Dermis blood vessel endothelial cell (primary cell): Measurements from ENCODE around the gene NOCT. TPM values are rescaled to one million over a fixed set of nuclear protein-coding genes. Genes with fewer than 3 reads are reported as not detected.
"Not testable (repeated sequence)": the region's sequence is repeated elsewhere in the genome, so short reads cannot be mapped to it uniquely, and the experiment has no call there.

Experiments
- DNase-seq: peaks from one replicate; pipeline ENCODE4 v3.0.0; 2010
- total RNA-seq: library from RNA; depleted of rRNA; stranded (reverse); fragments of >200 nt; gene quantifications from 2 replicates; pipeline ENCODE4 v1.2.3, GENCODE V29; 2014

The NOCT gene
- total RNA-seq, 1 donor from 2014 or later = 27.6 TPM

- DNase-seq = no peak
Measured at GRCh38 chr4:139011225-139011950, 4.2 kb upstream of the NOCT start.

DNA sequence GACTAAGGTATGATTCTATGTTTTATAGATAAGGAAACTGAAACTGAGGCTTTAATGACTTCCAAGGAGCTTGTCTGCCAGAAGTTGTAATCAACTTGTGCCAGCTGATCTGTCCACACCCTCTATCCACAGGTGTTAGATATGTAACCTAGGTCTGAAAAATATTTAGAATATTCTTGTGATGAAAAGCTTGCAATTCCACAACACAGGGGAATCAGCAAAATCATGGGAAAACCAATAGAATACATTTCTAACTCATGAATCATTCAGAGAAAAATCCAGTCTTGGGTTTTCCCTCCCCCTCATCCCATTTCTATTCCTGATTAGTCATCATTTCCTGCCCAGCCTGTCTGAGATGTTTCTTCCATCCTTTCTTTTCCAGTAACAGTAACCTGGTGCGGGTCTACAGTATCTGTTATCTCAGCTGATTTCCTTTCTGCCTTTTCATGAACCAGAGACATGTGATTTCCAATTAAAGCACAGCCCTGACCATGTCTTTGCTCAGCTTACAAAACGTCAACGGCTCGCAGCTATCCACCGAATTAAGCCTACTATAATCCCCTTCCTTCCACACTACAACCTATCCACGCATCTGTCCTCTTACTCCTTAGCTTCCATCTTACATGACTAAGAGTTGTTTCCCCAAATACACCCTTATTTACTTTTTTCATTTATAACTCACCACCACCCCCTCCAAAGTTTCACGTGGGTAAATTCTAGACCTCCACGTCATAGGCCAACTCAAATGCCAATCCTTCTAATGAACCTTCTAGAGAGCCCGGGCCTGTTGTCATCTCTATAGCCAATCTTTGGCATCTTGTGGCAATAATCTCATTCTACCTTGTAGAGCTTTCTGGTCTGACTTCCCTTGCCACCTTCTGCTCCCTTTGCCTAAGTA is 961 bp upstream of the NOCT start:
- peak; percentile 93 for DNase-seq

DNA sequence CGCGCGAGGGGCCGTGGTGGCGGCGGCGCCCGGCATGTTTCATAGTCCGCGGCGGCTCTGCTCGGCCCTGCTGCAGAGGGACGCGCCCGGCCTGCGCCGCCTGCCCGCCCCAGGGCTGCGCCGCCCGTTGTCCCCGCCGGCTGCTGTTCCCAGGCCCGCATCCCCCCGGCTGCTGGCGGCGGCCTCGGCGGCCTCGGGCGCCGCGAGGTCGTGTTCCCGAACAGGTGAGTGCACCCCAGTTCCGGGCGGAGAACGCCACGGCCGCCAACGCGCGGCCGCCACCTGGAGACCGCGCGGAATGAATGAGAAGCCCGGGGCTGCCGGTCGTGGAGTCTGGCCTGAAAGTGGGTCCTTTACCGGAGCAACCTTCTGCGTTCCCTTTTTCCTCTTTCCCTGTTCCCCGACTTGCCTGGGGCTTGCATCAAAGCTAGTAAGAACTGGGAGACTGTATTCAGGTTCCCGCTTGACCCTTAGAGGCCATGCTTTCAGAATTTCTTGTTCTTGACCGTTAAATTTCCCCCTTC is 429 bp downstream of the NOCT start:
- peak; percentile 47 for DNase-seq

DNA sequence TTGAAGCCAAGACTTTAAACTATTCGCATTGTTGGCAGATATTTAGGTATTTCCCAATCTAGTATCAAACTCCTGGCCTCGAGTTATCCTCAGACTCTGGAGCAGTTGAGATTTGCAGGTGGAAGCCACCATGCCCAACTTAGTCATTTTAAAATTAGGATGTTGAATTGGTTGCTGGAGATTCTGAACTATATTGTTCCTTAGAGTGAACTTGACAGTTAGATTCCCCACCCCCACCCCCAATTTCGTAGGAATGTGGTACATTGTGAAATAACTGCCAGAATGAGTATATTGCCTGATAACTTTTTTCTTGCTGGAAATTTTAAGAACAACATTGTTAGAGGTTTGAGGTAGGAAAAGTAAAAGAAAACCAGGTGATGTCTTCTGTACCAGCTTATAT is 2.3 kb downstream of the NOCT start:
- DNase-seq = no peak

DNA sequence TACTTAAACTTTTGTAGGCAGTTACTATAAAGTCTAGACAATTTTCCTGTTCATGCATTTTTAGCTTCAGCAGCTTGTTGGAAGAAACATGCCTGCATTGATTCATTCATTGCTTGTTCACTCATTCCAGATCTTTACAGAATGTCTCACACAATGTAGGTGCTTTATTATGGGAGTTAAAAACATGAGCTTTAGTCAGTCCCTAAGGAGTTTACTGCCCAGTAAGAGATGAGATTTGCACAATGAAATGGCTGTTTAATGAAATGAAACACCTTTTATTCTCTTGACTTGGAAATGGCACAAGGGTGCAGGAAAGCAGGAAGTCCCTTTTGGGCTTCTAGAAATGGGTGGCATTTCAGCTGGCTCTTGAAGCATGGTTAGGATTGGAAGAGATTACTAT is 2.9 kb downstream of the NOCT start:
- DNase-seq = no peak

- no peak for DNase-seq
Measured at GRCh38 chr4:139018971-139019758, 3.6 kb downstream of the NOCT start.

GRCh38 chr4:139020384-139020783 is 4.8 kb downstream of the NOCT start:
- no peak for DNase-seq

GRCh38 chr4:139021071-139021470 is 5.5 kb downstream of the NOCT start:
- DNase-seq = not testable (repeated sequence)

GRCh38 chr4:139022835-139023234 is 7.3 kb downstream of the NOCT start:
- DNase-seq = no peak

DNA sequence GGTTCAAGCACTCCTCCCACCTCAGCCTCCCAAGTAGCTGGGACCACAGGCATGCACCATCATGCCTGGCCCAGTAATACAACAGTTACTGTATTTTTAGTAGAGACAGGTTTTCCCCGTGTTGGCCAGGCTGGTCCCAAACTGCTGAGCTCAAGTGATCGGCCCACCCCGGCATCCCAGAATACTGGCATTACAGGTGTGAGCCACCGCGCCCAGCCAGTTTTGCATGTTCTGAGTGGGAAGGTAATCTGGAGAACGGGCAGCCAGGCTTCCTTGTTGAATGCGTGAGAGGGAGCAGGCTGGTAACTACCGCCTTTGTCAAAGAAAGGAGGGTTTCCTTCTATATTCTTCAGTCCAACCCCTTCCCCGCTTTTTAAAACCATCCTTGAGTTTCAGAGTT is 9.1 kb downstream of the NOCT start:
- DNase-seq = no peak

GRCh38 chr4:139025841-139026240 is 10.3 kb downstream of the NOCT start:
- no peak for DNase-seq

- DNase-seq = peak; percentile 65
Measured at GRCh38 chr4:139027776-139028175, 12.2 kb downstream of the NOCT start.

DNA sequence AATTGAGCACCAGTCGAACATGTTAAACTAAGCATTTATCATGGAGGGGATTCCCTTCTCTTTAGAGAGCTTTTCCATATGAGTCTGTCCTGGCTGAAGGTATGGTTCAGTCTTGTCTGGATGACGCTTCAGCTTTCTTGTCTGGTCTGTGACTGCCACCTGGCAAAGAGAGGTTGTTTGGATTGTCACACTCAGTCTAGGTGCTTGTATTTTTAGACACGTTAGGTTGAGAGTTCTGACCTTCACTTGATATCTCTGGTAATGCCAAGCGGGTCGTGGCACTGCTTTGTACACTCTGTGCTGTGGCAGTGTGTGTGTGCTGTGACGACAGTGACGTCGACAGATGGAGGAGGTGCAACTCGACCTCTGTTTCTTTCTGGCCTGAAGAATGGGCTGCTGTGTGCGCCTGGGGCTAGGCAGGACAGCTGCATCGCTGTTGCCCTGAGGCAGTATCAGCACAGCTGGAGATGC is 12.6 kb downstream of the NOCT start:
- DNase-seq = no peak

GRCh38 chr4:139029866-139030363 is 14.3 kb downstream of the NOCT start:
- DNase-seq = not testable (repeated sequence)

- peak; percentile 94 for DNase-seq
Measured at GRCh38 chr4:139030614-139031235, 15.1 kb downstream of the NOCT start.

DNA sequence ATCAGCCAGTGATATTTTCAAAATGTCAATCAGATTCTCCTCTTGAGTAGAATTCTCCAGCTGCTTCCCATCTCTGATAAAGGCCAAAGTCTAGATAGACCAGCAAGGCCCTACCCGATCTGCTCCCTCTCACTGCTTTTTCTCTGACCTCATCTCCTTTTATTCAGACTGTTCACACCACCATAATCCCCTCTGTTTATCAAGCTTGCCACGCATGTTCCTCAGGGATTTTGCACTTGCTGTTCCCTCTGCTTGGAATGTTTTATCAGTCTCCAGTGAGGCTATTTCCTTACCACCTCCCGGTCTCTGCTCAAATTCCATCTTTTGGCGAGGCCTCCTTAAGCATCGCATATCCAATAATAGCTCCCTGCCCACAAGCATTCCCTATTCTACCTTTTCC is 20.1 kb downstream of the NOCT start:
- DNase-seq = no peak

DNA sequence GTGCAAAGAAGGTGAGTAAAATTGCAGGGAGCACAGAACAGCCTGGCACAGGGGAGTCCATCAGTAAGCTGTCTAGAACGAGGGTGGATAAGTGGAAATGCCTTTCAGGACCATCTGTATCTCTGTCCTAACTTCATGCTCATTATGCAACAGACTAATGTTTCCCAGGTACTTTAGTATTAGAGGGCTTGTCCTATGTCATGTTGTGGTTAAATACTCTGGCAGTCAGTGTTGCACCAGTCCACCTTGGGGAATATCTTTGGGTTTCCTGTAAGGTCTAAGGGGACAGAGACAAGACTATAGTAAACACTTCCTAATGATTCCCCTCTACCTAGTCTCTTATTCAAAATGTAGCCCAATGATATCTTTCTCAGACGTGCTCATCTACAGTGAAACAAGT is 21.3 kb downstream of the NOCT start:
- no peak for DNase-seq

DNA sequence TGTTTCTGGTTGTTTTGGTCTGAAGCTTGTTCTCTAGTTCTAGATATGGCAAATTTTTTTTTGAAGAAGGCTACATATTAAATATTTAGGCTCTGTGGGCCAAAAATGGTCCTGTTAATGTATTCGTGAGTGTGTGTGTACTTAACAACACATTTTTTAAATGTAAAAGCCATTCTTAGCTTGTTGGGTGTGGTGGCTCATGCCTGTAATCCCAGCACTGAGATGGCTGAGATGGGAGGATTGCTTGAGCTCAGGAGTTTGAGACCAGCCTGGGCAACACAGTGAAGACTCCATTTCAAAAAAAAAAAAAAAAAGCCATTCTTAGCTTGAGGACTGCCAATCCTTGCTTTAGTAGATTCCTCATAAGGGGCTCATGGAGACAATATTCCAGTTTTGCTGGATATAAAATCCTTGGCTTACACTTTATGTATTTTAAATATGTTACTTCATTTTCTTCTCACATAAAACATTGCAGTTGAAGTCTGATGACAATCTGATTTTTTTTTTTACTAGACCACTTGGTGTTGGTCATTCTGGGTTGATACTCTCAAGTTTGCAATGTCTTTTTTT is 23.4 kb downstream of the NOCT start:
- no peak for DNase-seq

DNA sequence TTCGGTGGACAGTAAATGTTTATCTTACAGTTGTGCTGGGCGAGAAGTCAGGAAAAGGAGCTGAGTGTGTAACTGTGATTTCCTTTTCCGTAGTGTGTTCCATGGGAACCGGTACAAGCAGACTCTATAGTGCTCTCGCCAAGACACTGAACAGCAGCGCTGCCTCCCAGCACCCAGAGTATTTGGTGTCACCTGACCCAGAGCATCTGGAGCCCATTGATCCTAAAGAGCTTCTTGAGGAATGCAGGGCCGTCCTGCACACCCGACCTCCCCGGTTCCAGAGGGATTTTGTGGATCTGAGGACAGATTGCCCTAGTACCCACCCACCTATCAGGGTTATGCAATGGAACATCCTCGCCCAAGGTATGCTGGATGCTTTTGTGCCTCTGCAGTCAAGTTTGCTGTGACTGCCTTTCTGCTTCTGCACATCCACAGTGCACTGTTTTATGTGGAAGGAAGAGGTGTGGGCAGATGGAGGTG is 27.4 kb downstream of the NOCT start:
- DNase-seq = peak; percentile 92

DNA sequence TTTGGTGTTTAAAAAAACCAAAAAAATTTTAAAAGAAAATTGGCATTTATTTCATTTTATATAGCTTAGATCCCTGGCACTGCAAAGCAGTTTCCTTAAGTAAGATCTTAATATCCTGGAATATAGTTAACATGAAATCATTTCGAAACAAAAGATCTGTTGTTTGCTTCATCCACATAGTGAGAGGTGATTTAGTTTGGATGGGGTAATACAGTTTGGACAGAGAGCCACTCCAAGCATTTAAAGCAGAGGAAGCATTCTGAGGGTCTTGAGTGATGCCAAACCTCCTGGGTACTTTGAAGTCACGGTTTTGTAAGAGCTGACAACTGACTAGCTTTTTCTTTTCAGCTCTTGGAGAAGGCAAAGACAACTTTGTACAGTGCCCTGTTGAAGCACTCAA is 28.7 kb downstream of the NOCT start:
- DNase-seq = no peak

DNA sequence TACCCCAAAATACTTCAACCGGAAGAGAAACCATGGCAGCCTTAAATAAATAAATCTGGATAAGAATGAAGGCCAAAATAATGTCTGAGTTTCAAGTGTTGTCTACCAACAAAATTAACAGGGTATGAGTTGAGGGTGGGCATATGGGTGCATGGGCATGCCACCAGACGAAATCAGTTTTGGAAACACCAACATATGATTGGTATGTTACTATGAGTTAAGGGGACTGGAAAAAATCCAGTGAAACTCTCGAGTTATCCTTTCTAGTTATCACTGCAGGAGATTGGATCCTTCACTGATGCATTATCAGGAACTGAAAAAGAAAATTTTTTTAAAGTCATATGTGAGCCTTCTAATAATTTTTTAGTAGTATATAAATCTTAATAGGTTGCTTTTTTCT is 32.4 kb downstream of the NOCT start:
- no peak for DNase-seq

DNA sequence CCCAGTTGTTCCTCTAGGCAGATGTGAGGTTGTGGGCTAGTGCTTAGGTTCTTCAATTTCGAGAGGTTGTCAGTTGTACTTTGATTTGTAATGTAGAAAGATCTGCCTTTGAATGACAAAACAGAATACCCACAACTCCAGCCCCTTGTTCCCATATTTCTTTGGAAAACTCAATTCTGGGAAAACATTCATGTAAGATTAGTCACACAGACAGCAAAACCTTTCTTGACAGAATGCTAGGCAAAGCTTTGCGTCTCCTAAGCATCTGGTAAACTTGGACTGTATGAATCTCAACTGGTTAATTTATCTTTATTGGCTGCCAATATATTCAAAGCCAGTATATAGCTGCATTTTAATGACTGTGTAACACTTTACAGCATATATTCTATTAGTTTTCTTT is 34.9 kb downstream of the NOCT start:
- DNase-seq = no peak
